Epithelial cell of prostate (primary cell): ENCODE measurements around the gene GRAMD2B.
"Not testable (repeated sequence)": the region's sequence is repeated elsewhere in the genome, so short reads cannot be mapped to it uniquely, and the experiment has no call there.

Source experiments
- DNase-seq: peaks from one replicate; pipeline ENCODE4 v3.0.0-alpha.2; 2011; ENCODE audit warnings: low read depth, low spot score
- H3K27ac ChIP-seq: fragments of 450-650 bp; 2 replicates; pipeline ENCODE4 v1.5.1; 2017; ENCODE audit warnings: mild to moderate bottlenecking

GRAMD2B gene

GRCh38 chr5:126403876-126404275, 19.3 kb upstream of the GRAMD2B start:
- no peak for DNase-seq
- no peak overlapping the region for H3K27ac ChIP-seq

- no peak overlapping the region for H3K27ac ChIP-seq
- DNase-seq: no peak
Measured at GRCh38 chr5:126410623-126411022, 12.6 kb upstream of the GRAMD2B start.

GRCh38 chr5:126413856-126414255, 9.4 kb upstream of the GRAMD2B start:
- DNase-seq: no peak

GRCh38 chr5:126414874-126415502, 8.2 kb upstream of the GRAMD2B start:
- DNase-seq: no peak
- no peak overlapping the region for H3K27ac ChIP-seq

More at GRCh38 chr5:126413856-126414255, 9.4 kb upstream of the GRAMD2B start:
- H3K27ac ChIP-seq: no peak overlapping the region

- peak overlapping the region; percentile 0 for H3K27ac ChIP-seq
- DNase-seq: no peak
Measured at GRCh38 chr5:126415789-126416188, 7.4 kb upstream of the GRAMD2B start.

- no peak for DNase-seq
- peak overlapping the region; percentile 0 for H3K27ac ChIP-seq
Measured at GRCh38 chr5:126416266-126416925, 6.8 kb upstream of the GRAMD2B start.

- no peak for DNase-seq
- H3K27ac ChIP-seq: no peak overlapping the region
Measured at GRCh38 chr5:126417178-126417577, 6.0 kb upstream of the GRAMD2B start.

GRCh38 chr5:126419102-126419501, 4.1 kb upstream of the GRAMD2B start:
- no peak for DNase-seq
- no peak overlapping the region for H3K27ac ChIP-seq

- no peak for DNase-seq
- H3K27ac ChIP-seq: peak overlapping the region; percentile 36
Measured at GRCh38 chr5:126428421-126428820, 5.2 kb downstream of the GRAMD2B start.

GRCh38 chr5:126430631-126431030, 7.4 kb downstream of the GRAMD2B start:
- DNase-seq: no peak

GRCh38 chr5:126433701-126434100, 10.5 kb downstream of the GRAMD2B start:
- H3K27ac ChIP-seq: peak overlapping the region; percentile 99
- DNase-seq: no peak

More at GRCh38 chr5:126430631-126431030, 7.4 kb downstream of the GRAMD2B start:
- H3K27ac ChIP-seq: no peak overlapping the region

GRCh38 chr5:126435261-126435660, 12.1 kb downstream of the GRAMD2B start:
- no peak for DNase-seq
- H3K27ac ChIP-seq: peak overlapping the region; percentile 99

- H3K27ac ChIP-seq: peak overlapping the region; percentile 99
- no peak for DNase-seq
Measured at GRCh38 chr5:126435714-126436113, 12.5 kb downstream of the GRAMD2B start.

GRCh38 chr5:126437721-126438120, 14.5 kb downstream of the GRAMD2B start:
- DNase-seq: no peak
- H3K27ac ChIP-seq: peak overlapping the region; percentile 99

GRCh38 chr5:126438267-126438666, 15.1 kb downstream of the GRAMD2B start:
- peak overlapping the region; percentile 99 for H3K27ac ChIP-seq

GRCh38 chr5:126438868-126439267, 15.7 kb downstream of the GRAMD2B start:
- no peak for DNase-seq
- H3K27ac ChIP-seq: peak overlapping the region; percentile 99

More at GRCh38 chr5:126438267-126438666, 15.1 kb downstream of the GRAMD2B start:
- DNase-seq: no peak

GRCh38 chr5:126439724-126440123, 16.5 kb downstream of the GRAMD2B start:
- peak overlapping the region; percentile 99 for H3K27ac ChIP-seq
- not testable (repeated sequence) for DNase-seq

GRCh38 chr5:126441230-126441629, 18.0 kb downstream of the GRAMD2B start:
- H3K27ac ChIP-seq: peak overlapping the region; percentile 99
- DNase-seq: no peak

GRCh38 chr5:126443374-126443851, 20.2 kb downstream of the GRAMD2B start:
- no peak for DNase-seq
- peak overlapping the region; percentile 99 for H3K27ac ChIP-seq

GRCh38 chr5:126444137-126444536, 20.9 kb downstream of the GRAMD2B start:
- DNase-seq: no peak
- H3K27ac ChIP-seq: peak overlapping the region; percentile 99

- peak overlapping the region; percentile 99 for H3K27ac ChIP-seq
- DNase-seq: no peak
Measured at GRCh38 chr5:126445502-126446174, 22.4 kb downstream of the GRAMD2B start.
